Measurements from ENCODE around the gene ZBTB47. TPM values are rescaled to one million over a fixed set of nuclear protein-coding genes. Genes with fewer than 3 reads are reported as not detected.

Gene ZBTB47
- polyA plus RNA-seq, 1 donor from 2014 or later = 4.8 TPM

GRCh38 chr3:42666022-42666421, 12.5 kb downstream of the ZBTB47 start:
- Histone ChIP-seq H3K79me2 (replicated peaks; ENCODE audit: insufficient read depth, low read length) (no peaks in the 10 kb centered on the region), H3K9ac (ENCODE audit: low read length) (no peak overlapping the region), H3K27me3 (ENCODE audit: insufficient read depth, low read depth, low read length) (no peaks in the 10 kb centered on the region), H3K27ac (ENCODE audit: low read length) (no peak overlapping the region), H3F3A (ENCODE audit: insufficient read depth, low read length, poor library complexity, severe bottlenecking) (no peaks in the 10 kb centered on the region), H3K36me3 (ENCODE audit: insufficient read depth, low read length) (no peaks in the 10 kb centered on the region), H3K4me2 (ENCODE audit: low read length) (no peak overlapping the region), H3K4me3 (ENCODE audit: low read length) (no peak overlapping the region), H3K9me3 (ENCODE audit: low read length) (no peaks in the 10 kb centered on the region), H3K9me2 (ENCODE audit: insufficient read depth, low read length) (no peaks in the 10 kb centered on the region), H2AFZ (ENCODE audit: low read depth, low read length) (no peak overlapping the region), H4K20me1 (ENCODE audit: insufficient read depth) (no peaks in the 10 kb centered on the region)
- no peak for TF ChIP-seq POLR2AphosphoS5 (IDR thresholded peaks at IDR 0.05)
- no peak for TF ChIP-seq REST (IDR thresholded peaks at IDR 0.05; ENCODE audit: borderline replicate concordance)
- no peak for TF ChIP-seq CTCF (IDR thresholded peaks at IDR 0.05; ENCODE audit: poor library complexity, severe bottlenecking)
- no peak for TF ChIP-seq TAF1 (IDR thresholded peaks at IDR 0.05; ENCODE audit: low read depth)
- TF ChIP-seq EP300 (conservative IDR thresholded peaks at IDR 0.05; ENCODE audit: poor library complexity, severe bottlenecking) = no peak
- TF ChIP-seq EZH2 (IDR thresholded peaks at IDR 0.05; ENCODE audit: borderline replicate concordance, insufficient read depth, low read length, poor library complexity, severe bottlenecking) = no peak
- TF ChIP-seq MXI1 (conservative IDR thresholded peaks at IDR 0.05; ENCODE audit: poor library complexity, severe bottlenecking) = no peak
- TF ChIP-seq SMC3 (conservative IDR thresholded peaks at IDR 0.05; ENCODE audit: poor library complexity) = no peak
- no peak for TF ChIP-seq RAD21 (conservative IDR thresholded peaks at IDR 0.05)

- no peak overlapping the region for H3K9ac ChIP-seq (ENCODE audit: low read length)
- no peaks in the 10 kb centered on the region for H3K79me2 ChIP-seq (replicated peaks; ENCODE audit: insufficient read depth, low read length)
- no peaks in the 10 kb centered on the region for H3K9me3 ChIP-seq (ENCODE audit: low read length)
- no peak overlapping the region for H2AFZ ChIP-seq (ENCODE audit: low read depth, low read length)
- no peak overlapping the region for H3K4me2 ChIP-seq (ENCODE audit: low read length)
- H3F3A ChIP-seq (ENCODE audit: insufficient read depth, low read length, poor library complexity, severe bottlenecking) = no peaks in the 10 kb centered on the region
- TF ChIP-seq EZH2 (IDR thresholded peaks at IDR 0.05; ENCODE audit: borderline replicate concordance, insufficient read depth, low read length, poor library complexity, severe bottlenecking) (no peak), SMC3 (conservative IDR thresholded peaks at IDR 0.05; ENCODE audit: poor library complexity) (no peak), EP300 (conservative IDR thresholded peaks at IDR 0.05; ENCODE audit: poor library complexity, severe bottlenecking) (no peak), TAF1 (IDR thresholded peaks at IDR 0.05; ENCODE audit: low read depth) (no peak), POLR2AphosphoS5 (IDR thresholded peaks at IDR 0.05) (no peak), CTCF (IDR thresholded peaks at IDR 0.05; ENCODE audit: poor library complexity, severe bottlenecking) (no peak), REST (IDR thresholded peaks at IDR 0.05; ENCODE audit: borderline replicate concordance) (no peak), MXI1 (conservative IDR thresholded peaks at IDR 0.05; ENCODE audit: poor library complexity, severe bottlenecking) (no peak), RAD21 (conservative IDR thresholded peaks at IDR 0.05) (no peak)
- no peaks in the 10 kb centered on the region for H3K36me3 ChIP-seq (ENCODE audit: insufficient read depth, low read length)
- H4K20me1 ChIP-seq (ENCODE audit: insufficient read depth) = no peaks in the 10 kb centered on the region
- H3K4me3 ChIP-seq (ENCODE audit: low read length) = no peak overlapping the region
- H3K9me2 ChIP-seq (ENCODE audit: insufficient read depth, low read length) = no peaks in the 10 kb centered on the region
- H3K27ac ChIP-seq (ENCODE audit: low read length) = no peak overlapping the region
- H3K27me3 ChIP-seq (ENCODE audit: insufficient read depth, low read depth, low read length) = no peaks in the 10 kb centered on the region
These were observed 13.1 kb downstream of the ZBTB47 start for GRCh38 chr3:42666577-42666998.
